Measurements from ENCODE around the gene APBA1. TPM values are rescaled to one million over a fixed set of nuclear protein-coding genes. Genes with fewer than 3 reads are reported as not detected.
"Not testable (repeated sequence)": the region's sequence is repeated elsewhere in the genome, so short reads cannot be mapped to it uniquely, and the experiment has no call there.

APBA1 gene
- total RNA-seq, 2 experiments from 2014 or later = 0.26 to 0.51 TPM

- Mint-ChIP-seq H3K36me3 (no peaks in the 10 kb centered on the region), H3K4me3 (no peak overlapping the region), H3K27me3 (no peaks in the 10 kb centered on the region), H3K9me3 (no peaks in the 10 kb centered on the region), H3K27ac (no peak overlapping the region), H3K4me1 (ENCODE audit: low read depth) (no peaks in the 10 kb centered on the region)
- no peak for DNase-seq
- intact Hi-C loops (cut with micrococcal nuclease) = no loop called here
- POLR2A ChIA-PET = no interaction called here
- CTCF ChIA-PET = no interaction called here
These were observed 260.0 kb downstream of the APBA1 start for GRCh38 chr9:69411931-69412740.

GRCh38 chr9:69411246-69411645, 260.9 kb downstream of the APBA1 start:
- ChIA-PET CTCF (interaction anchor here (0.5 kb wide), 1 partner anchor 11 kb away, joined by 4 read pairs; no protein-coding TSS in a partner anchor), POLR2A (no interaction called here)
- Mint-ChIP-seq H3K4me1 (ENCODE audit: low read depth) (no peaks in the 10 kb centered on the region), H3K27me3 (no peaks in the 10 kb centered on the region), H3K9me3 (no peaks in the 10 kb centered on the region), H3K4me3 (no peak overlapping the region), H3K36me3 (no peaks in the 10 kb centered on the region), H3K27ac (no peak overlapping the region)
- intact Hi-C loops (cut with micrococcal nuclease) = no loop called here
- DNase-seq = no peak

GRCh38 chr9:69409936-69410335, 262.2 kb downstream of the APBA1 start:
- POLR2A ChIA-PET; H3K27ac Mint-ChIP-seq; CTCF ChIA-PET; H3K4me1 Mint-ChIP-seq (ENCODE audit: low read depth); H3K27me3 Mint-ChIP-seq; H3K36me3 Mint-ChIP-seq; H3K4me3 Mint-ChIP-seq; intact Hi-C loops (cut with micrococcal nuclease); DNase-seq; H3K9me3 Mint-ChIP-seq: not testable (repeated sequence)

- intact Hi-C loops (cut with micrococcal nuclease) = no loop called here
- Mint-ChIP-seq H3K27me3 (peaks cover 12% of the 10 kb centered on the region), H3K36me3 (no peaks in the 10 kb centered on the region), H3K4me3 (no peak overlapping the region), H3K4me1 (ENCODE audit: low read depth) (no peaks in the 10 kb centered on the region), H3K9me3 (no peaks in the 10 kb centered on the region), H3K27ac (no peak overlapping the region)
- ChIA-PET CTCF (no interaction called here), POLR2A (no interaction called here)
- no peak for DNase-seq
These were observed 271.7 kb downstream of the APBA1 start for GRCh38 chr9:69400470-69400869.

DNA sequence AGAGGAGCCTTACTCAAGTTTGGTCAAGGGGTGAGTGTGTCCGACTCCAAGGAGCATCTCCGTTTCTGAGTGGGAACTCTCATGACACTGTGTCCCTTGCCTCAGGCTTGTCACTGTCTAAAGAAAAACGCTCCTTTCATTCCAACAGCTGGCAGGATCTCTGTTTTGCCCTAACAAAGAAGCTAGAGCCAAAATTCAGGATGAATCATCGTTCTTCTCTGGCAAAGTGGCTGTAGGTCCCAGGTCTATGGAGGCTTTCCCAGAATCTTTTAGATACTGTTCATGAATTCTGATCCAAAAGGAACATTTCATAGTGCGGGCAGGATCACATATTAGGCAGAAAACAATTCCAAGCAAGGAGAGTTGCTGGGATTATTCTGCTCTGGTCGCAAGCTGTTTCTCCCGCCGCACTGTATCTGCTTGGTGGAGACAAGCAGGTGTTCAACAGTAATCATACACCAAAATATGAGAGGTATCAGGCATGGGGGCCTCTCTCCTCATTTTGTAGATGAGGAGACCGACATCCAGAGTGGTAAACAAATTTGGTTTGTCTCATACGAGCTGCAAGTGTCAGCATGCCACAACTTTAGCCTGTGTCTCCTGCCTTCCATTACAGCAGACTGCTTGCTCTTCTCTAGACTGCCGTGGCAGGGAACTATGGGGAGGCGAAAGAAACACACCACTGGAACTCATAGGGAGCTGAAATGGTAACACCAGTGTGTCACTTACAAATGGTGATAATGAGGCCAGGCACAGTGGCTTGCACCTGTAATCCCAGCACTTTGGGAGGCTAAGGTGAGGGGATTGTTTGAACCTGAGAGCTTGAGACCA, 274.6 kb downstream of the APBA1 start:
- H3K4me1 Mint-ChIP-seq (ENCODE audit: low read depth) = no peaks in the 10 kb centered on the region
- H3K36me3 Mint-ChIP-seq = no peaks in the 10 kb centered on the region
- DNase-seq = no peak
- ChIA-PET CTCF (no interaction called here), POLR2A (no interaction called here)
- peaks cover 4% of the 10 kb centered on the region for H3K27me3 Mint-ChIP-seq
- no peak overlapping the region for H3K4me3 Mint-ChIP-seq
- intact Hi-C loops (cut with micrococcal nuclease) = no loop called here
- no peaks in the 10 kb centered on the region for H3K9me3 Mint-ChIP-seq
- H3K27ac Mint-ChIP-seq = no peak overlapping the region

DNA sequence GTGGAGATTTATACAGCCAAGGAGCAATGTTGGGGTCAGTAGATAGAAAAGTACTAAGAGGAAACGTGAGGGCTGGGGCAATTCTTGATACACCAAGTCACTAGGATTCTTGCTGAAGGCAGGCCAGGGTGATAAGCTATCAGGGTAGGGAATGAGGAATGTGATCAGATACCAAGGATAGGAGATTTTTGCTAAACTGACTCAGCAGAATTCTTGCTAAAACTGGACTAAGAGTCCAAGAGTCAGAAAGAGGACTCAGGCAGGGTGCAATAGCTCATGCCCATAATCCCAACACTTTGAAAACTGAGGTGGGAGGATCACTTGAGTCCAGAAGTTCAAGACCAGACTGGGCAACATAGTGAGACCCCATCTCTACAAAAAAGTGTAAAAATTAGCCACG, 275.4 kb downstream of the APBA1 start:
- peaks cover 5% of the 10 kb centered on the region for H3K27me3 Mint-ChIP-seq
- no peaks in the 10 kb centered on the region for H3K36me3 Mint-ChIP-seq
- ChIA-PET POLR2A (no interaction called here), CTCF (no interaction called here)
- intact Hi-C loops (cut with micrococcal nuclease) = no loop called here
- H3K4me1 Mint-ChIP-seq (ENCODE audit: low read depth) = no peaks in the 10 kb centered on the region
- H3K9me3 Mint-ChIP-seq = no peaks in the 10 kb centered on the region
- DNase-seq = no peak
- H3K27ac Mint-ChIP-seq = no peak overlapping the region
- H3K4me3 Mint-ChIP-seq = no peak overlapping the region

- Mint-ChIP-seq H3K4me3 (no peak overlapping the region), H3K36me3 (no peaks in the 10 kb centered on the region), H3K27me3 (peaks cover 3% of the 10 kb centered on the region), H3K4me1 (ENCODE audit: low read depth) (no peaks in the 10 kb centered on the region), H3K9me3 (no peaks in the 10 kb centered on the region), H3K27ac (no peak overlapping the region)
- ChIA-PET CTCF (no interaction called here), POLR2A (no interaction called here)
- intact Hi-C loops (cut with micrococcal nuclease) = no loop called here
- DNase-seq = no peak
These were observed 276.5 kb downstream of the APBA1 start for GRCh38 chr9:69395718-69396117.

- DNase-seq = no peak
- no peak overlapping the region for H3K27ac Mint-ChIP-seq
- H3K9me3 Mint-ChIP-seq = no peaks in the 10 kb centered on the region
- ChIA-PET CTCF (interaction anchor here (1.0 kb wide), 1 partner anchor 29 kb away, joined by 3 read pairs; no protein-coding TSS in a partner anchor), POLR2A (interaction anchor here (0.6 kb wide), 1 partner anchor 769 kb away, joined by 4 read pairs; no protein-coding TSS in a partner anchor)
- no peaks in the 10 kb centered on the region for H3K36me3 Mint-ChIP-seq
- intact Hi-C loops (cut with micrococcal nuclease) = no loop called here
- peaks cover 3% of the 10 kb centered on the region for H3K27me3 Mint-ChIP-seq
- H3K4me1 Mint-ChIP-seq (ENCODE audit: low read depth) = no peaks in the 10 kb centered on the region
- no peak overlapping the region for H3K4me3 Mint-ChIP-seq
These were observed 278.7 kb downstream of the APBA1 start for GRCh38 chr9:69393425-69393824.

DNA sequence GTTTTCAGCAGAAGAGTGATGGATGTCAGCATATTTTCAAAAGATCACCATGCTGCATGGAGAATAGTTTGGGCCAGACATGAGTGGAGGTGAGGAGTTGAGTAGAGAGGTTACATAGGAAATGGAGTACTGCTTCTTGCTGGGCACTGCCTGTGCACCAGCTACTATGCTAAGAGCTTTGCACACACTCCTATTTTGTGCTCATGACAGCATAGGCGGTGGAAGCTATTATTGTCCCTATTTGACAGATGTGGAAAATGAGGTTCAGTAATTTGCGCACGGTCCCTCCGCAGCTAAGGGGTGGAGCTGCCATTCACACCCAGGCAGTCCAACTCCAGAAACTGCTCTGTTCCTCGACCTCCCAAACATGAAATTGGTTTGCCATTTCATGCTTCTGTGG, 279.3 kb downstream of the APBA1 start:
- intact Hi-C loops (cut with micrococcal nuclease) = no loop called here
- H3K36me3 Mint-ChIP-seq = no peaks in the 10 kb centered on the region
- no peak for DNase-seq
- H3K9me3 Mint-ChIP-seq = no peaks in the 10 kb centered on the region
- H3K4me3 Mint-ChIP-seq = no peak overlapping the region
- POLR2A ChIA-PET = interaction anchor here (0.6 kb wide), 1 partner anchor 768 kb away, joined by 4 read pairs; no protein-coding TSS in a partner anchor
- no peak overlapping the region for H3K27ac Mint-ChIP-seq
- H3K27me3 Mint-ChIP-seq = peaks cover 3% of the 10 kb centered on the region
- no peaks in the 10 kb centered on the region for H3K4me1 Mint-ChIP-seq (ENCODE audit: low read depth)
- CTCF ChIA-PET = interaction anchor here (0.8 kb wide), 1 partner anchor 29 kb away, joined by 3 read pairs; no protein-coding TSS in a partner anchor

DNA sequence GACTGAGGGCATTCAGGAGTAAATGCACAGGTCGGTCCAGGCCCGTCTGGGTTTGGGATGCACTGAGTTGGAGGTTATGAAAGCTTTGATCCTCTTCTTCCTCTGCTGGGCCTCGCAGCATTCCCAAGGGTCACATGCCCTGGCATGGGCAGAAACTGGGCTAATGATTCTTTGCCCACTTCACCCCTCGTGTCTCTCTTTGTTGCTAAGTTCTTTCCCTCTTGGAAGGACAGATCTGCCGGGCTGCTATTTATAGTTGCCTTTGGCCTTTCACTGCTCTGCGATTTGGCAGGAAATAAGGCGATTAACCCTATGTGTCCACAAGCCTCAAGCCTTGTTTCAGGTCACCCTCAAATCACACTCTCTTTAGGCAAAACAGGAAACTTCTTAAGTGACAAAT, 280.2 kb downstream of the APBA1 start:
- Mint-ChIP-seq H3K27me3 (peaks cover 3% of the 10 kb centered on the region), H3K9me3 (no peaks in the 10 kb centered on the region), H3K4me3 (no peak overlapping the region), H3K4me1 (ENCODE audit: low read depth) (no peaks in the 10 kb centered on the region), H3K27ac (no peak overlapping the region), H3K36me3 (no peaks in the 10 kb centered on the region)
- intact Hi-C loops (cut with micrococcal nuclease) = no loop called here
- no peak for DNase-seq
- CTCF ChIA-PET = interaction anchor here (0.8 kb wide), 1 partner anchor 30 kb away, joined by 3 read pairs; no protein-coding TSS in a partner anchor
- POLR2A ChIA-PET = no interaction called here

DNA sequence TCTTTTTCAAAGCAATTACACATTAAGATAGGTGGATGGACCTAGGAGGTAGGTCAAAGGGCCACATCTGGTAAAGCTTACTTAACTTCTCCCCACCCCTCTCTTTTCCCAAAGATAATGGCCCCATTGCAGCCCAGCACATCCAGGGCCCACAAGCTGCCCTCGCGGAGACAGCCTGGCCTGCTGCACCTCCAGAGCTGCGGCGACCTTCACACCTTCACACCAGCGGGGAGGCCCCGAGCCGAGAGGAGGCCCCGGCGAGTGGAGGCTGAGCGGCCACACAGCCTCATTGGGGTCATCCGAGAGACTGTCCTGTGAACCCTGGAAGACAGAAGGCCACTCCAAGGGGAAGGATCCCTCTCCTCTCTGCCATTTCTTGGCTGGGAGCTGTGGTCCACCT, 280.7 kb downstream of the APBA1 start:
- intact Hi-C loops (cut with micrococcal nuclease) = no loop called here
- H3K27ac Mint-ChIP-seq = no peak overlapping the region
- ChIA-PET CTCF (no interaction called here), POLR2A (no interaction called here)
- H3K4me3 Mint-ChIP-seq = no peak overlapping the region
- no peak for DNase-seq
- H3K4me1 Mint-ChIP-seq (ENCODE audit: low read depth) = no peaks in the 10 kb centered on the region
- peaks cover 3% of the 10 kb centered on the region for H3K27me3 Mint-ChIP-seq
- no peaks in the 10 kb centered on the region for H3K9me3 Mint-ChIP-seq
- H3K36me3 Mint-ChIP-seq = no peaks in the 10 kb centered on the region

DNA sequence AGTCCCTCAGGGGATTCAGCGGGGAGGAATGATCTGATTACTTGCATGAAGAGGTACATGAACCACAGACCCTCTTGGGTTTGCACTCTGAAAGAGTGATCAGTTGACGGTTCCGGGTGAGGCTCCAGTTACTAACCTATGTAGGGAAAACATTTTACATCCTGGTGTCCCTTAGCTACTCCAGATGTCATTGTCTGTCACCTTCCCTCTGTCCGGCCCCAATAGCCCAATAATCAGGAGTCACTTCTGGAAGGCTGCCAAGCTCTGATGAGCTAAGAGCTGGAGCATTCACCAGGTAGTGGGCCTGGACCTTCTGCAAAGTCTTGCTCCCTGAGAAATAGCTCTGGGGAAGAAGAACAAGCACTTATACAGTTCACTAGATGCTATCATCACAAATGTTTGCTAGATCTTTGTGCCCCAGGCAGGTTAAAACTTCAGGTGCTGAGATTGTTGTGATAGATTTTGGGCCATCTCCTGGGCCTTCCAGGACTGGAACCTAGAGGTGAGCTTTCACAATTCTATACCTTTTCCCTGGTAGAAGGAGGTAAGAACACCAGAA, 282.7 kb downstream of the APBA1 start:
- Mint-ChIP-seq H3K9me3 (no peaks in the 10 kb centered on the region), H3K27me3 (peaks cover 4% of the 10 kb centered on the region), H3K27ac (no peak overlapping the region), H3K4me3 (no peak overlapping the region), H3K4me1 (ENCODE audit: low read depth) (no peaks in the 10 kb centered on the region), H3K36me3 (no peaks in the 10 kb centered on the region)
- ChIA-PET POLR2A (no interaction called here), CTCF (no interaction called here)
- no peak for DNase-seq
- intact Hi-C loops (cut with micrococcal nuclease) = no loop called here
